Measurements from ENCODE around the gene OR8H2. TPM values are rescaled to one million over a fixed set of nuclear protein-coding genes. Genes with fewer than 3 reads are reported as not detected.

The OR8H2 gene
- total RNA-seq (2014; rRNA removed; shearing (Covaris generic)) (not detected in 2 replicates), polyA plus RNA-seq (2016; fragmentation: Nextera tagmentation; extraction: Ambion mirVana) (not detected in 2 replicates)
- long read RNA-seq: 0 reads

GRCh38 chr11:56103210-56103737 is at the start of gene OR8H2:
TSS of gene OR8H2 (plus strand) at chr11:56103687. CDS start at chr11:56105043, 1,356 bp downstream.
- H3K79me2 ChIP-seq (replicated peaks; ENCODE audit: insufficient read depth): no peaks in the 10 kb centered on the region
- no peaks in the 10 kb centered on the region for H3F3A ChIP-seq (replicated peaks; ENCODE audit: low read depth)

More at GRCh38 chr11:56103210-56103737, at the start of gene OR8H2:
- H3K4me1 ChIP-seq (ENCODE audit: insufficient read depth): no peaks in the 10 kb centered on the region
- DNase-seq (ENCODE audit: low spot score) (no peak), ATAC-seq (no peak)
- no peak for TF ChIP-seq CREB1 (CRISPR knock-in tag; IDR thresholded peaks at IDR 0.05; ENCODE audit: low read depth)
- no peak for TF ChIP-seq EZH2 (IDR thresholded peaks at IDR 0.05; ENCODE audit: low read depth, unreplicated experiment)
- no peak for TF ChIP-seq STAT1 (IDR thresholded peaks at IDR 0.05; ENCODE audit: unreplicated experiment)
- TF ChIP-seq ETS1 (IDR thresholded peaks at IDR 0.05): no peak
- no peak for TF ChIP-seq JUNB (IDR thresholded peaks at IDR 0.05; ENCODE audit: unreplicated experiment)
- TF ChIP-seq NANOG (IDR thresholded peaks at IDR 0.05; ENCODE audit: borderline replicate concordance): no peak
- TF ChIP-seq ZNF331 (CRISPR knock-in tag; IDR thresholded peaks at IDR 0.05; ENCODE audit: low read depth): no peak
- TF ChIP-seq ZNF462 (CRISPR knock-in tag; IDR thresholded peaks at IDR 0.05): no peak
- no peak within 1 kb of the TSS for H3K27ac ChIP-seq (ENCODE audit: low read depth)
- no peaks in the 10 kb centered on the region for H4K20me1 ChIP-seq (replicated peaks; ENCODE audit: insufficient read depth)
- no peaks in the 10 kb centered on the region for H3K36me3 Mint-ChIP-seq (ENCODE audit: low read depth)
- no peak within 1 kb of the TSS for H3K27ac Mint-ChIP-seq
- H3K4me2 ChIP-seq: no peak within 1 kb of the TSS
- H3K4me3 ChIP-seq: no peak within 1 kb of the TSS
- H3K36me3 ChIP-seq (ENCODE audit: insufficient read depth): no peaks in the 10 kb centered on the region
- no peaks in the 10 kb centered on the region for H3K27me3 Mint-ChIP-seq (ENCODE audit: insufficient read depth, low read depth, poor library complexity)
- H3K27me3 ChIP-seq (ENCODE audit: insufficient read depth): no peaks in the 10 kb centered on the region
- no peak within 1 kb of the TSS for H2AFZ ChIP-seq
- no peaks in the 10 kb centered on the region for H3K4me1 Mint-ChIP-seq
- H3K4me3 Mint-ChIP-seq: no peak within 1 kb of the TSS
- H3K9me3 Mint-ChIP-seq: peaks cover 4% of the 10 kb centered on the region; the same call in 1 of the 3 replicates
- H3K9me2 ChIP-seq (ENCODE audit: insufficient read depth): no peaks in the 10 kb centered on the region
